ENCODE measurements around the gene TLR9. TPM values are rescaled to one million over a fixed set of nuclear protein-coding genes. Genes with fewer than 3 reads are reported as not detected.

The TLR9 gene
- total and polyA plus RNA-seq, 2 donors from 2014 or later, result 0.94 TPM; not detected in 1

DNA sequence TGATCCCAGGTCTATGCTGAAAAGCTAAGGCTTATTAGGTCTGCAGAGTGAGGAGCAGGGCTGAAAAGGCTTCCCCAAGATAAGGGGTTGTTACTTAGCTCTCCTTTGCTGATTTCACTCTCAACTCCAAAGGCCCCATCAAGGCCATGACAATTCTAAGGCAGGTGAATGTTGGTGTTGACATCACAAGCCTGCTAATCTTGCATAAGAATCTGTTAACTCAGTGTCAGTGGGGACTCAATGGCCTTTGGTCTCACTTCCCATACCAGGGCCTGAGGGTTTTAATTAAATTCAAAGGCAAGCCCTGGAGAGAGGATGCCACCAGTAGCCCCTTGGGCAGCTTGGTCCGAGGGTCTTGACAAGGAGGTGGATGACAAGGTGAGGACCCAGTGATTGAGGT is 36.9 kb downstream of the TLR9 start:
- intact Hi-C loops (cut with DNase I), result no loop called here
- no peak overlapping the region for H3K4me3 ChIP-seq (ENCODE audit: low read length in 3 of 3)
- FAIRE-seq, result no peak

DNA sequence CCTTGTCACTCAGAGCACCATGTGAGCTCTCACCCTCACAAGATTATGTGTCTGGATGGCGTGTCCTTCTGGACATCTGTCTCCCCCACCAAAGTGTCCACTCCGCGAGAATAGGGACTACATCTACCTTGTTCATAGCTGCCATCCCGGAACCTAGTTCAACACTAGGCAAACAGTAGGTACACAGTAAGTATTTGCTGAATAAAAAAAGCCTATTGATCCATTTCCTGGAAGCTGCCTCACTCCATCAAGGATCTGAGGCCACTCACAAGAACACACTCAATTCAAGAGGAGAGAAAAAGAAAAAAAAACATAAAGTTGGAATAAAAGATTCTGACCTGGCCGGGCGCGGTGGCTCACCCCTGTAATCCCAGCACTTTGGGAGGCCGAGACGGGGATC is 38.7 kb downstream of the TLR9 start:
- no peak overlapping the region for H3K27ac ChIP-seq (ENCODE audit: low read depth in 2 of 2, low read length in 2 of 2)
- H3K4me3 ChIP-seq (ENCODE audit: low read length in 3 of 3), result no peak overlapping the region
- H3K27me3 ChIP-seq (ENCODE audit: control insufficient read depth, insufficient read depth, low read length), result no peaks in the 10 kb centered on the region
- FAIRE-seq (no peak), DNase-seq (no peak)
- H3K9ac ChIP-seq (ENCODE audit: low read length in 3 of 3), result no peak overlapping the region
- H3K36me3 ChIP-seq (ENCODE audit: control insufficient read depth in 2 of 3, insufficient read depth in 3 of 3, low read length in 3 of 3), result no peaks in the 10 kb centered on the region
- H3K4me1 ChIP-seq (ENCODE audit: control insufficient read depth in 2 of 3, insufficient read depth in 2 of 3, low read depth in 1 of 3, low read length in 3 of 3), result peaks cover 0 to 14% (median 0%) of the 10 kb centered on the region in 3 donors
- TF ChIP-seq, protein P1, sequence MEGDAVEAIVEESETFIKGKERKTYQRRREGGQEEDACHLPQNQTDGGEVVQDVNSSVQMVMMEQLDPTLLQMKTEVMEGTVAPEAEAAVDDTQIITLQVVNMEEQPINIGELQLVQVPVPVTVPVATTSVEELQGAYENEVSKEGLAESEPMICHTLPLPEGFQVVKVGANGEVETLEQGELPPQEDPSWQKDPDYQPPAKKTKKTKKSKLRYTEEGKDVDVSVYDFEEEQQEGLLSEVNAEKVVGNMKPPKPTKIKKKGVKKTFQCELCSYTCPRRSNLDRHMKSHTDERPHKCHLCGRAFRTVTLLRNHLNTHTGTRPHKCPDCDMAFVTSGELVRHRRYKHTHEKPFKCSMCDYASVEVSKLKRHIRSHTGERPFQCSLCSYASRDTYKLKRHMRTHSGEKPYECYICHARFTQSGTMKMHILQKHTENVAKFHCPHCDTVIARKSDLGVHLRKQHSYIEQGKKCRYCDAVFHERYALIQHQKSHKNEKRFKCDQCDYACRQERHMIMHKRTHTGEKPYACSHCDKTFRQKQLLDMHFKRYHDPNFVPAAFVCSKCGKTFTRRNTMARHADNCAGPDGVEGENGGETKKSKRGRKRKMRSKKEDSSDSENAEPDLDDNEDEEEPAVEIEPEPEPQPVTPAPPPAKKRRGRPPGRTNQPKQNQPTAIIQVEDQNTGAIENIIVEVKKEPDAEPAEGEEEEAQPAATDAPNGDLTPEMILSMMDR (IDR thresholded peaks at IDR 0.05; ENCODE audit: borderline replicate concordance, extremely low read depth, insufficient read depth), result no peak
- intact Hi-C loops (cut with DNase I), result no loop called here
- H3K9me3 ChIP-seq (ENCODE audit: control insufficient read depth in 2 of 3, insufficient read depth in 1 of 3, low read length in 3 of 3), result no peaks in the 10 kb centered on the region

More for the DNA sequence above, 36.9 kb downstream of the TLR9 start:
- TF ChIP-seq, protein P1 (IDR thresholded peaks at IDR 0.05; ENCODE audit: borderline replicate concordance, extremely low read depth, insufficient read depth), result no peak
- Histone ChIP-seq H3K4me1 (ENCODE audit: control insufficient read depth in 2 of 3, insufficient read depth in 2 of 3, low read depth in 1 of 3, low read length in 3 of 3) (peaks cover 0 to 14% (median 0%) of the 10 kb centered on the region in 3 donors), H3K9ac (ENCODE audit: low read length in 3 of 3) (no peak overlapping the region), H3K27ac (ENCODE audit: low read depth in 2 of 2, low read length in 2 of 2) (peak overlapping the region; percentile 44 to 70), H3K27me3 (ENCODE audit: control insufficient read depth, insufficient read depth, low read length) (no peaks in the 10 kb centered on the region), H3K36me3 (ENCODE audit: control insufficient read depth in 2 of 3, insufficient read depth in 3 of 3, low read length in 3 of 3) (no peaks in the 10 kb centered on the region), H3K9me3 (ENCODE audit: control insufficient read depth in 2 of 3, insufficient read depth in 1 of 3, low read length in 3 of 3) (no peaks in the 10 kb centered on the region)
- no peak for DNase-seq

DNA sequence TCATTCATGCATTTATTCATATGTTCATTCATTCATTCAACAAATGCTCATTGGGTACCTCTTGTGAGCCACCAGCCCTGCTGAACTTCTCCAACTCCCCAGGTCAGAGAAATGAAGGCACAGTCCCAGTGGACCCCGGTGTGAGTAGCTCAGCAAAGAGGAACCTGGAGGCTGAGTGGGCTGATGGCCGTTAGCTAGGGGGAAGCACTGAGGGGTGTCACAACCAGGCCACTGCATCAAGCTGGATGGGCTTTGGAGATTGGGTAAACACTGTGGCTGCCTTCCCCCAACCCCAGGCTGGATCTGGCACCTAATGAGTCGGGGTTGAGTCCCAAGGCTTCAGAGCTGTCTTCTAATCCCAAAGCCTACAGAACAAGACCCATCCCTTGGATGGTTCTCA is 39.6 kb downstream of the TLR9 start:
- DNase-seq (no peak), FAIRE-seq (no peak)
- intact Hi-C loops (cut with DNase I), result no loop called here
- Histone ChIP-seq H3K27me3 (ENCODE audit: control insufficient read depth, insufficient read depth, low read length) (no peaks in the 10 kb centered on the region), H3K4me3 (ENCODE audit: low read length in 3 of 3) (no peak overlapping the region), H3K27ac (ENCODE audit: low read depth in 2 of 2, low read length in 2 of 2) (no peak overlapping the region), H3K36me3 (ENCODE audit: control insufficient read depth in 2 of 3, insufficient read depth in 3 of 3, low read length in 3 of 3) (no peaks in the 10 kb centered on the region), H3K9me3 (ENCODE audit: control insufficient read depth in 2 of 3, insufficient read depth in 1 of 3, low read length in 3 of 3) (no peaks in the 10 kb centered on the region), H3K4me1 (ENCODE audit: control insufficient read depth in 2 of 3, insufficient read depth in 2 of 3, low read depth in 1 of 3, low read length in 3 of 3) (peaks cover 0 to 14% (median 0%) of the 10 kb centered on the region in 3 donors), H3K9ac (ENCODE audit: low read length in 3 of 3) (no peak overlapping the region)
- TF ChIP-seq, protein P1 (IDR thresholded peaks at IDR 0.05; ENCODE audit: borderline replicate concordance, extremely low read depth, insufficient read depth), result no peak

DNA sequence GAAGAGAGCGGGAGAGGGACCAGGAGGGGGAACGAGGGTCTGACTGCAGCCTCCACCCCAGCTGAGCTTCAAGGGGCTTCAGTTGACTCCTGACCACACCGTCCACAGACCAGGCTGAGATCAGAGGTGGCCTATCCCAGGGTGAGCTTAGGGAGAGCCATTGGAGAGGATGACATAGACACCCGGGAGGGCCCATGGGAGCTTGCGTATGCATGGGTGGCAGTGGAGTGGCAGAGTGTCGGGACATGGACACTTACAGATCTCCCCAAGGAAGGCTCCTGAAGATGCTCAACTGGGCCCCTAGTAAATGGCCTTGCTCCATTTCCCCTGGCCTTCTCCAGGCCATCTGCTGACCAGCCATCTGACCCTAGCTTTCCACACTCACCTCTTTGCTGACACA is 40.1 kb downstream of the TLR9 start:
- FAIRE-seq (no peak), DNase-seq (no peak)
- no peak overlapping the region for H3K9ac ChIP-seq (ENCODE audit: low read length in 3 of 3)
- H3K27me3 ChIP-seq (ENCODE audit: control insufficient read depth, insufficient read depth, low read length), result no peaks in the 10 kb centered on the region
- TF ChIP-seq, protein P1 (IDR thresholded peaks at IDR 0.05; ENCODE audit: borderline replicate concordance, extremely low read depth, insufficient read depth), result no peak
- no peaks in the 10 kb centered on the region for H3K36me3 ChIP-seq (ENCODE audit: control insufficient read depth in 2 of 3, insufficient read depth in 3 of 3, low read length in 3 of 3)
- no peak overlapping the region for H3K4me3 ChIP-seq (ENCODE audit: low read length in 3 of 3)
- H3K27ac ChIP-seq (ENCODE audit: low read depth in 2 of 2, low read length in 2 of 2), result no peak overlapping the region
- intact Hi-C loops (cut with DNase I), result no loop called here
- H3K9me3 ChIP-seq (ENCODE audit: control insufficient read depth in 2 of 3, insufficient read depth in 1 of 3, low read length in 3 of 3), result no peaks in the 10 kb centered on the region
- peaks cover 0 to 8% (median 0%) of the 10 kb centered on the region in 3 donors for H3K4me1 ChIP-seq (ENCODE audit: control insufficient read depth in 2 of 3, insufficient read depth in 2 of 3, low read depth in 1 of 3, low read length in 3 of 3)

Measured in kidney (tissue), 14 donors.